SK-N-SH treated with all-trans-retinoic acid at 6 μM for 48 hours (cell line): Measurements from ENCODE around the gene TEX11.

Source experiments
- ATAC-seq: fragments of 200-7000 bp; cut with Tn5 transposase; 3 replicates; pipeline ENCODE4 v1.9.1; 2020; ENCODE audit warnings: mild to moderate bottlenecking, moderate library complexity
- ARNTL ChIP-seq: fragments of 450-650 bp; formaldehyde crosslinking; IDR thresholded peaks from 2 replicates; pipeline ENCODE4 v1.5.0; 2020; ENCODE audit warnings: low read depth, mild to moderate bottlenecking, moderate library complexity, borderline replicate concordance
- BACH2 ChIP-seq: fragments of 250-450 bp; sonication (Bioruptor Pico); IDR thresholded peaks from 2 replicates; pipeline ENCODE4 v1.9.0; 2021; ENCODE audit warnings: mild to moderate bottlenecking, borderline replicate concordance
- CSDC2 ChIP-seq: fragments of 250-450 bp; sonication (Bioruptor Pico); IDR thresholded peaks from 2 replicates; pipeline ENCODE4 v1.5.0; 2020; ENCODE audit warnings: mild to moderate bottlenecking, moderate library complexity
- CSRNP3 ChIP-seq: fragments of 250-450 bp; sonication (Bioruptor Pico); IDR thresholded peaks from 2 replicates; pipeline ENCODE4 v1.5.1; 2021; ENCODE audit warnings: mild to moderate bottlenecking, moderate library complexity
- ESRRG ChIP-seq: fragments of 250-450 bp; sonication (Bioruptor Pico); IDR thresholded peaks from 2 replicates; pipeline ENCODE4 v1.6.1; 2021; ENCODE audit warnings: mild to moderate bottlenecking
- GLIS3 ChIP-seq: fragments of 250-450 bp; sonication (Bioruptor Pico); IDR thresholded peaks from 2 replicates; pipeline ENCODE4 v1.5.0; 2020; ENCODE audit warnings: mild to moderate bottlenecking, moderate library complexity
- ISL1 ChIP-seq: fragments of 250-450 bp; sonication (Bioruptor Pico); IDR thresholded peaks from 2 replicates; pipeline ENCODE4 v2.1.2; 2022; ENCODE audit warnings: mild to moderate bottlenecking, moderate library complexity
- OSR1 ChIP-seq: fragments of 250-450 bp; sonication (Bioruptor Pico); IDR thresholded peaks from 2 replicates; pipeline ENCODE4 v1.8.0; 2022; ENCODE audit warnings: moderate library complexity, mild to moderate bottlenecking, inconsistent platforms
- POU6F1 ChIP-seq: fragments of 250-450 bp; sonication (Bioruptor Pico); IDR thresholded peaks from 2 replicates; pipeline ENCODE4 v1.8.0; 2021; ENCODE audit warnings: low read depth, mild to moderate bottlenecking, moderate library complexity, borderline replicate concordance
- RARB ChIP-seq: fragments of 250-450 bp; sonication (Bioruptor Pico); IDR thresholded peaks from 2 replicates; pipeline ENCODE4 v1.8.0; 2021; ENCODE audit warnings: mild to moderate bottlenecking, moderate library complexity
- SNAI2 ChIP-seq: fragments of 250-450 bp; sonication (Bioruptor Pico); IDR thresholded peaks from 2 replicates; pipeline ENCODE4 v1.5.0; 2020; ENCODE audit warnings: mild to moderate bottlenecking, moderate library complexity
- TCF4 ChIP-seq: fragments of 250-450 bp; sonication (Bioruptor Pico); IDR thresholded peaks from 2 replicates; pipeline ENCODE4 v1.8.0; 2021; ENCODE audit warnings: mild to moderate bottlenecking, moderate library complexity, borderline replicate concordance
- TOX ChIP-seq: fragments of 250-450 bp; sonication (Bioruptor Pico); IDR thresholded peaks from 2 replicates; pipeline ENCODE4 v1.8.0; 2021; ENCODE audit warnings: mild to moderate bottlenecking, moderate library complexity, borderline replicate concordance
- TSHZ2 ChIP-seq: fragments of 250-450 bp; sonication (Bioruptor Pico); IDR thresholded peaks from 2 replicates; pipeline ENCODE4 v1.5.0; 2020; ENCODE audit warnings: mild to moderate bottlenecking, moderate library complexity
- ZC3H10 ChIP-seq: fragments of 250-450 bp; sonication (Bioruptor Pico); IDR thresholded peaks from 2 replicates; pipeline ENCODE4 v1.5.1; 2021; ENCODE audit warnings: mild to moderate bottlenecking, moderate library complexity
- ZFP3 ChIP-seq: fragments of 250-450 bp; sonication (Bioruptor Pico); IDR thresholded peaks from 2 replicates; pipeline ENCODE4 v1.5.0; 2020; ENCODE audit warnings: mild to moderate bottlenecking, moderate library complexity
- ZFP30 ChIP-seq: fragments of 450-650 bp; formaldehyde crosslinking; IDR thresholded peaks from 2 replicates; pipeline ENCODE4 v1.5.0; 2022; ENCODE audit warnings: mild to moderate bottlenecking, moderate library complexity
- ZNF565 ChIP-seq: fragments of 450-650 bp; formaldehyde crosslinking; conservative IDR thresholded peaks from 2 replicates; pipeline ENCODE4 v1.5.0; 2020; ENCODE audit warnings: low read depth, mild to moderate bottlenecking, moderate library complexity
- ZNF70 ChIP-seq: fragments of 450-650 bp; formaldehyde crosslinking; IDR thresholded peaks from 2 replicates; pipeline ENCODE4 v1.5.0; 2020; ENCODE audit warnings: mild to moderate bottlenecking, moderate library complexity

Gene TEX11

GRCh38 chrX:70921709-70922352 lies 13.3 kb upstream of the TEX11 start:
- no peak for ATAC-seq
- TF ChIP-seq TSHZ2 (CRISPR knock-in tag): no peak
- TF ChIP-seq RARB (CRISPR knock-in tag): no peak
- no peak for TF ChIP-seq ZFP3
- no peak for TF ChIP-seq POU6F1
- no peak for TF ChIP-seq ZC3H10 (CRISPR knock-in tag)
- no peak for TF ChIP-seq TCF4 (CRISPR knock-in tag)
- no peak for TF ChIP-seq SNAI2 (CRISPR knock-in tag)
- TF ChIP-seq GLIS3 (CRISPR knock-in tag): no peak
- no peak for TF ChIP-seq ZNF565

GRCh38 chrX:70916754-70917153 lies 8.2 kb upstream of the TEX11 start:
- ATAC-seq: no peak
- TF ChIP-seq GLIS3 (CRISPR knock-in tag): no peak
- no peak for TF ChIP-seq ESRRG (CRISPR knock-in tag)
- no peak for TF ChIP-seq ZFP3
- no peak for TF ChIP-seq POU6F1
- TF ChIP-seq BACH2 (CRISPR knock-in tag): no peak
- no peak for TF ChIP-seq ZNF70 (CRISPR knock-in tag)
- TF ChIP-seq TOX: no peak
- TF ChIP-seq ISL1 (CRISPR knock-in tag): no peak
- TF ChIP-seq CSRNP3 (CRISPR knock-in tag): no peak
- TF ChIP-seq ZNF565: no peak
- TF ChIP-seq SNAI2 (CRISPR knock-in tag): no peak
- TF ChIP-seq, all 23 proteins: peak for 0

GRCh38 chrX:70907900-70908299 lies 611 bp downstream of the TEX11 start:
- TF ChIP-seq ESRRG (CRISPR knock-in tag): no peak
- TF ChIP-seq BACH2 (CRISPR knock-in tag): no peak
- no peak for TF ChIP-seq ISL1 (CRISPR knock-in tag)
- TF ChIP-seq ZFP30: no peak
- no peak for TF ChIP-seq POU6F1
- TF ChIP-seq ZNF565: no peak
- no peak for TF ChIP-seq CSDC2 (CRISPR knock-in tag)
- TF ChIP-seq OSR1 (CRISPR knock-in tag): no peak
- no peak for TF ChIP-seq CSRNP3 (CRISPR knock-in tag)
- no peak for TF ChIP-seq SNAI2 (CRISPR knock-in tag)
- no peak for TF ChIP-seq ARNTL
- ATAC-seq: no peak
